Omental fat pad (tissue), 4 donors: Measurements from ENCODE around the gene MACROD2. TPM values are rescaled to one million over a fixed set of nuclear protein-coding genes. Genes with fewer than 3 reads are reported as not detected.
"Not testable (repeated sequence)": the region's sequence is repeated elsewhere in the genome, so short reads cannot be mapped to it uniquely, and the experiment has no call there.

ENCODE experiments used
- ATAC-seq: fragments of 150-250 bp; one replicate; pipeline ENCODE4 v1.9.1; 2016; ENCODE audit warnings: mild to moderate bottlenecking, moderate library complexity; ENCODE audit not compliant: low FRiP score
- DNase-seq: peaks from one replicate; pipeline ENCODE4 v3.0.0-alpha.2; 2019; ENCODE audit warnings: low spot score
- CTCF ChIP-seq, 3 donors: fragments of 450-650 bp; IDR thresholded peaks; one replicate each; pipeline ENCODE4 v1.5.1; 2016 to 2017; ENCODE audit warnings: antibody characterized with exemption in 3 of 3, mild to moderate bottlenecking in 3 of 3, moderate library complexity in 2 of 3
- total RNA-seq, 4 donors: library from RNA; depleted of rRNA; stranded (reverse); fragments of >200 nt; gene quantifications; one replicate each; pipeline ENCODE4 v1.1.0, GENCODE V29; 2016

Gene MACROD2
- total RNA-seq, 4 donors from 2014 or later = 6.8 to 54.1 (median 7.4) TPM

GRCh38 chr20:14996883-14997672 is 1001.8 kb downstream of the MACROD2 start:
- TF ChIP-seq CTCF (IDR thresholded peaks at IDR 0.05) = no peak
- ATAC-seq = no peak

DNA sequence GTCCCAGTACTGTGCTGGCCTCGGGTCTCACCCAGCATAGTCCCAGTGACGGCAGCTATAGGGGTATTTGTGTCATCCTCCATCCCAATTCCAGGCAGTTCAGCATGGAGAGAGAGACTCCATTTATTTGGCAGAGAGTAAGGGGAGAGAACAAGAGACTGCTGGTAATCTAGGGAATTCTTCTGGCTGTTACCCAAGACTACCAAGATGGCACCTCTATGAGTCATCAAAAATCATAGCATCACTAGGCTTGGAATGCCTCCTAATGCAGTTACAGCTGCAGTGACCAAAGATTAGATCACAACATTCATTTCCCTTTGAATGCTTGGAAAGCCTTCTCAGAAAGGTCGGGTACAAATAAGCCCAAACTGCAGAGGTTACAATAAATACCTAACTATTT is 1002.5 kb downstream of the MACROD2 start:
- ATAC-seq (no peak), DNase-seq (no peak)
- TF ChIP-seq CTCF (IDR thresholded peaks at IDR 0.05) = no peak

More at GRCh38 chr20:14996883-14997672, 1001.8 kb downstream of the MACROD2 start:
- no peak for DNase-seq

DNA sequence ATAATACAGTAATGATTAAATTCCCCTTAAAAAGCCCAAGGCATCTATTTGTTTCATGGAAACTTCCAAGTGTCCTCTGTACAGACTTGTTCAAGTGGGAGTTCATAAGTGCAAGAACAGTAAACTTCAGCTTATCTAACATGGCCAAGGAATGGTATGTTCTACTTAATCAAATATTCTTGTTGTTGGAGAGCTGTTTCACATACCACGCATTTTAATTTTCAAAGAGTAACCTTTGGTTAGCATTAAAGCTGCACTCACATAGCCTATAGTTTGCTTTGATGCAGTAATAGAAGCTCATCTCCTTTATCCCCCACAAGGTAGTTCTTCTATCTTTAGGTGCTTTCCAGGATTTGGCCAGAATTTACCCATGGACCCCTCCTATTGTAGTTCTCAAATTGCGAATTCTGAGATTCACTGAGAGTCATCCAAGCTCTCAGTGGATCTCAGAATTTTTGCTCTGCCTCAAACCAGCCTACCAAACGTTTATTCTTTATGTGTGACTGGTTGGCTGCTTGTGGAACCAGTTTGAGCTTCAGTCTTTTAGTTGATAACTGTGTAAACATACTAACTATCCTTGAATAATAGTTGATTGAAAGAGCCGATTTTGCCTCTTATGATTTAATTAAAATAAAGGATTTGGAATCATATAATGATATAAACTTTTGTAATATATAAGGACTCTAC is 1010.1 kb downstream of the MACROD2 start:
- TF ChIP-seq CTCF (IDR thresholded peaks at IDR 0.05) = no peak
- ATAC-seq (peak; percentile 79), DNase-seq (no peak)

DNA sequence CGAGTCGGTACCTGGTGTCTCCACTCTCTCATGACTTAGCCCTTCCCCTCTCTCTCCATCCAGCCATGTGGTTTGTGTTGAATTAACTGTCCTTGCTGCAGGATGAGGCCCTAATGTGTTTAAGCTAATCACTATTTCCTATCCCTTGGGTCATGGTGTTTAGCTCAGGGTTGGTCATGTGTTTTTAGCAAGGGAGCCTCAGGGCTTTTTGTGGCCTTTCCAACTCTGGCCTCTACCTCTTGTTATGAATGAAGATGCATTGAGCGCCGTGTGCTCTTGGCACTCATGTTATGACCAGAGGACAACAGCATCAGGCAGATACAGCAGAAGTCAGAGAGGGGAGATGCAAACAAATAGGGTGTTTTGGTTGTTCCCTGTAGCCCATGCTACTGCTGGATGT is 1016.3 kb downstream of the MACROD2 start:
- no peak for DNase-seq
- ATAC-seq = no peak
- no peak for TF ChIP-seq CTCF (IDR thresholded peaks at IDR 0.05)

DNA sequence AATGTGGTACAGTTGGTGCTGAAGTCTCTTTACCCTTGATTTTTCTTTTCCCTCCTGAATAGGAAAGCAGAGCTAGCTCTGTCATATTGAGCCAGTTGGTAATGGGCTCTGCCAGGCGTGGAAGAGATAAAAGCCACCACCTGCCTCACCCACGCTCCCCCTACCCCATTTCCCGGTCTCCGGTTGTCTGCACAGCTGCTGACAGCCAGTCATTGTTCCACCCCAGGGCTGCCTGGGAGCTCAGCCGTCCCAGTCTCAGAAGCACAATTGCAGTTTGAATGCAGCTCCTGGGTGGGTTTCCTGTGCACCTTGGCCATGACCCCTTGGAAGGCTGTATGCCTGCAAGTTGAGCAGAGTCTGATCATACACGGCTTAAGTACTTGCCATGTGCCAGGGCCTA is 1017.2 kb downstream of the MACROD2 start:
- ATAC-seq (no peak), DNase-seq (no peak)
- TF ChIP-seq CTCF (IDR thresholded peaks at IDR 0.05) = no peak

GRCh38 chr20:15016875-15017274 is 1021.6 kb downstream of the MACROD2 start:
- ATAC-seq, DNase-seq: not testable (repeated sequence)

DNA sequence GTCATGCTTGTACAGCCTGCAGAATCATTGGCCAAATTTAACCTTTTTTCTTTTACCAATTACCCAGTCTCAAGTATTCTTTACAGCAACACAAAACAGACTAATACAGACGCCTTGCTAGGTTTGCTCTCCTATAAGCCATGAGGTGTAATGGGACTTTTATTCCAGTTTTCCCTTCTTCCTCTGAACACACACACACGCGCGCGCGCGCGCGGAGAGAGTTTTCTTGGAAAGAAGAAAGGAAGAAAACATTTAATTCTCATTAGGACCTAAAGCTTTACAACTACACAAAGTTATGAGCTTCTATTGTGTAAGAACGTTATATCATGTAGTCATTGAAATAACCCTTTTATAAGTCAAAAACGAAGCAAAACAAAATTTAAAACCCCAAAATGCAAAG is 1023.6 kb downstream of the MACROD2 start:
- DNase-seq = no peak
- no peak for TF ChIP-seq CTCF (IDR thresholded peaks at IDR 0.05)
- no peak for ATAC-seq
